ENCODE results near the gene PLEKHH3. TPM values are rescaled to one million over a fixed set of nuclear protein-coding genes. Genes with fewer than 3 reads are reported as not detected.
"Not testable (repeated sequence)": the region's sequence is repeated elsewhere in the genome, so short reads cannot be mapped to it uniquely, and the experiment has no call there.

PLEKHH3 gene
- total RNA-seq, 1 experiment from 2014 or later: 21.4 TPM

DNA sequence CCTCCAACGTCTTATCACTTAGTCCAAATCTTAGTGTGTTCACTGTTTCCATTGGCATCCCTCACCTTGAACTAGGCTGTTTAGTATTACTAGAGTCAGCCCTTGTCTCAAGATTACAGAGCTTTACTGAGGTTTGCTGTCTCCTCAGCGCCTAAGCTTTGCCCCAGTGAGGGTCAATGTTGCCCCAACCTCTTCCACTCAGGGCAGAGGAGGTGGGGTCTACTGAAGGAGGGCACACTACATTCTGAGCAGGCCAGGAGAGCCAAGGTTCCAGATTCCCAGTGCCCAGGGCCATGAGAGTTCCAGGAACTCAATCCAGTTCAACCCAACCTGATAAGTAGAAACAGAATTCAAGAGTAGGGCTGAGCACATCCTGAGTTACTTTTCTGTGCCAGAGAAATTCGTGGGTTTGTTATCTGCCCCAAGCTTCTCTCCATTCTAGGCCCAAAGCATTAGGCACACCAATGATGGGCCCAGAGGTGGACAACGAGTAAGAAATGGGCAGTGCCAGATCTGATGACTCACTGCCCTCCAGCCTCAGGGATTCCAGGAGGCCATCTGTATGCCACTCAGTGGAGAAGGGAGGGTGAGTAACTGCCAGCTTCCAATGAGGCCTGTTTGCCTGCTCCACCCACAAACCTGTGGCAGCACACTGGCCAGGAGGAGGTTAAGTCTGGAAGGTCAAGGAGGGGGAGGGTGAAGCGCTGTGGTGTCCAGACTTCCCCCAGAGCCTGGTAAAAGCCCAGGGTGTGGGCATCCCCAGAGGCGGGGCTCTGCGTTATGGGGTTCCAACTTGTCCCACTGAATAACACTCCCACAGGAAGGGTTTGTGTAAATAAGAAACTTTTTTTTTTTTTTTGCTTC lies 9.5 kb downstream of the PLEKHH3 start:
- no peak overlapping the region for H2AFZ ChIP-seq (ENCODE audit: low read length)
- no peaks in the 10 kb centered on the region for H3K27me3 Mint-ChIP-seq (ENCODE audit: low read depth)
- no peak overlapping the region for H2BK20ac ChIP-seq (ENCODE audit: low read depth, low read length, poor library complexity, severe bottlenecking)
- H2BK12ac ChIP-seq (ENCODE audit: insufficient read length, low read depth, low read length): no peak overlapping the region
- peak overlapping the region in 2 of 3 experiments; percentile 51 to 67; a peak in 1 of 7 replicates for H3K27ac Mint-ChIP-seq
- H3K27ac ChIP-seq (ENCODE audit: insufficient read length, low read depth, low read length): no peak overlapping the region
- WGBS (ENCODE audit: extremely low coverage, insufficient read length, low lambda C conversion rate): no CpG with 5 or more reads among the region's 7 CpGs
- H4K5ac ChIP-seq (ENCODE audit: insufficient read length, low read depth, low read length): no peak overlapping the region
- no peaks in the 10 kb centered on the region for H4K20me1 ChIP-seq (ENCODE audit: control insufficient read depth, insufficient read depth, insufficient read length)
- no peak overlapping the region for H3K4me2 ChIP-seq (ENCODE audit: insufficient read depth, insufficient read length, low read length)
- H3K4me3 Mint-ChIP-seq: no peak overlapping the region
- peak; percentile 58 for DNase-seq
- no peak overlapping the region for H4K91ac ChIP-seq (ENCODE audit: insufficient read length, low read depth, low read length)
- H3K18ac ChIP-seq (ENCODE audit: insufficient read length, low read depth, low read length): no peak overlapping the region
- H3T11ph ChIP-seq (ENCODE audit: low read length): no peak overlapping the region
- H3K27me3 ChIP-seq (ENCODE audit: insufficient read depth, low read length): no peaks in the 10 kb centered on the region
- no peak overlapping the region for H3K4ac ChIP-seq (ENCODE audit: low read depth, low read length)
- H3K36me3 Mint-ChIP-seq (ENCODE audit: insufficient read depth in 1 of 3, low read depth in 3 of 3): peaks cover 25 to 71% (median 55%) of the 10 kb centered on the region in 3 experiments
- no peak overlapping the region for H3K23ac ChIP-seq (ENCODE audit: insufficient read length, low read depth, low read length)
- no peak overlapping the region for H4K8ac ChIP-seq (replicated peaks; ENCODE audit: insufficient read length, low read depth, low read length)
- H3K79me1 ChIP-seq (ENCODE audit: insufficient read depth, low read depth, low read length, poor library complexity, severe bottlenecking): no peaks in the 10 kb centered on the region
- peaks cover 2% of the 10 kb centered on the region; the same call in 1 of the 2 replicates for H3K4me1 ChIP-seq (ENCODE audit: insufficient read depth, low read length)
- H3K56ac ChIP-seq (ENCODE audit: insufficient read length, low read depth, low read length): no peak overlapping the region
- H3K9me3 ChIP-seq (ENCODE audit: control insufficient read depth, low read depth, low read length): no peaks in the 10 kb centered on the region
- H3K9ac ChIP-seq (ENCODE audit: extremely low read depth, insufficient read length, low read length): no peak overlapping the region
- peaks cover 21 to 33% of the 10 kb centered on the region in 2 experiments for H3K4me1 Mint-ChIP-seq
- no peak overlapping the region for H2BK15ac ChIP-seq (ENCODE audit: low read depth, low read length)
- H3K9me3 Mint-ChIP-seq: no peaks in the 10 kb centered on the region
- H3K79me2 ChIP-seq (ENCODE audit: insufficient read depth, low read length): no peaks in the 10 kb centered on the region
- no peak overlapping the region for H2BK120ac ChIP-seq (ENCODE audit: low read depth, low read length, poor library complexity, severe bottlenecking)
- H2BK5ac ChIP-seq (ENCODE audit: insufficient read length, low read length): no peak overlapping the region
- TF ChIP-seq, protein P1, sequence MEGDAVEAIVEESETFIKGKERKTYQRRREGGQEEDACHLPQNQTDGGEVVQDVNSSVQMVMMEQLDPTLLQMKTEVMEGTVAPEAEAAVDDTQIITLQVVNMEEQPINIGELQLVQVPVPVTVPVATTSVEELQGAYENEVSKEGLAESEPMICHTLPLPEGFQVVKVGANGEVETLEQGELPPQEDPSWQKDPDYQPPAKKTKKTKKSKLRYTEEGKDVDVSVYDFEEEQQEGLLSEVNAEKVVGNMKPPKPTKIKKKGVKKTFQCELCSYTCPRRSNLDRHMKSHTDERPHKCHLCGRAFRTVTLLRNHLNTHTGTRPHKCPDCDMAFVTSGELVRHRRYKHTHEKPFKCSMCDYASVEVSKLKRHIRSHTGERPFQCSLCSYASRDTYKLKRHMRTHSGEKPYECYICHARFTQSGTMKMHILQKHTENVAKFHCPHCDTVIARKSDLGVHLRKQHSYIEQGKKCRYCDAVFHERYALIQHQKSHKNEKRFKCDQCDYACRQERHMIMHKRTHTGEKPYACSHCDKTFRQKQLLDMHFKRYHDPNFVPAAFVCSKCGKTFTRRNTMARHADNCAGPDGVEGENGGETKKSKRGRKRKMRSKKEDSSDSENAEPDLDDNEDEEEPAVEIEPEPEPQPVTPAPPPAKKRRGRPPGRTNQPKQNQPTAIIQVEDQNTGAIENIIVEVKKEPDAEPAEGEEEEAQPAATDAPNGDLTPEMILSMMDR (conservative IDR thresholded peaks at IDR 0.05): no peak
- peaks cover 9% of the 10 kb centered on the region for H3K23me2 ChIP-seq (ENCODE audit: insufficient read length, low read depth, low read length, poor library complexity, severe bottlenecking)
- no peak overlapping the region for H2AK5ac ChIP-seq (ENCODE audit: insufficient read length, low read length)
- no peak overlapping the region for H3K14ac ChIP-seq (ENCODE audit: insufficient read depth, low read length)

DNA sequence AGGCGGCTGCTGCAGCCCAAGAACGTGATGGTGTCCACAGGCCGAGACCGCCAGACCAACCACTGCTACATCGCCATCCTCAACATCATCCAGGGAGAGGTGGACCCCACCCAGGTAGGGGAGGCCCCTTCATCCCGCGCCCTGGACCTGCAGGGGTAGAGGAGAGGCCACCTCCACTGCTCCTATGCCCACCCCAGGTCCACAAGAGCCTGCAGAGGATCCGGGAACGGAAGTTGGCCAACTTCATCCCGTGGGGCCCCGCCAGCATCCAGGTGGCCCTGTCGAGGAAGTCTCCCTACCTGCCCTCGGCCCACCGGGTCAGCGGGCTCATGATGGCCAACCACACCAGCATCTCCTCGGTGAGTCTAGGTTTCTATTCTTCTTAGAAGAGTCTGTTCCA lies 10.7 kb downstream of the PLEKHH3 start:
- not testable (repeated sequence) for H3K4me1 ChIP-seq (ENCODE audit: insufficient read depth, low read length); H2BK120ac ChIP-seq (ENCODE audit: low read depth, low read length, poor library complexity, severe bottlenecking); H3K18ac ChIP-seq (ENCODE audit: insufficient read length, low read depth, low read length); H2AFZ ChIP-seq (ENCODE audit: low read length); H3K4ac ChIP-seq (ENCODE audit: low read depth, low read length); H4K5ac ChIP-seq (ENCODE audit: insufficient read length, low read depth, low read length); H2BK5ac ChIP-seq (ENCODE audit: insufficient read length, low read length); H3K4me2 ChIP-seq (ENCODE audit: insufficient read depth, insufficient read length, low read length); H3K9me3 ChIP-seq (ENCODE audit: control insufficient read depth, low read depth, low read length); H3K56ac ChIP-seq (ENCODE audit: insufficient read length, low read depth, low read length); H3K9me3 Mint-ChIP-seq; H2BK20ac ChIP-seq (ENCODE audit: low read depth, low read length, poor library complexity, severe bottlenecking); H4K91ac ChIP-seq (ENCODE audit: insufficient read length, low read depth, low read length); H2BK12ac ChIP-seq (ENCODE audit: insufficient read length, low read depth, low read length); H3T11ph ChIP-seq (ENCODE audit: low read length); H3K4me3 Mint-ChIP-seq; H3K23me2 ChIP-seq (ENCODE audit: insufficient read length, low read depth, low read length, poor library complexity, severe bottlenecking); DNase-seq; H4K8ac ChIP-seq (replicated peaks; ENCODE audit: insufficient read length, low read depth, low read length); H4K20me1 ChIP-seq (ENCODE audit: control insufficient read depth, insufficient read depth, insufficient read length); H3K27me3 Mint-ChIP-seq (ENCODE audit: low read depth); H3K23ac ChIP-seq (ENCODE audit: insufficient read length, low read depth, low read length); H2BK15ac ChIP-seq (ENCODE audit: low read depth, low read length); H3K79me2 ChIP-seq (ENCODE audit: insufficient read depth, low read length); H3K27ac Mint-ChIP-seq; H3K9ac ChIP-seq (ENCODE audit: extremely low read depth, insufficient read length, low read length); H3K27me3 ChIP-seq (ENCODE audit: insufficient read depth, low read length); H2AK5ac ChIP-seq (ENCODE audit: insufficient read length, low read length); H3K27ac ChIP-seq (ENCODE audit: insufficient read length, low read depth, low read length); H3K79me1 ChIP-seq (ENCODE audit: insufficient read depth, low read depth, low read length, poor library complexity, severe bottlenecking); H3K14ac ChIP-seq (ENCODE audit: insufficient read depth, low read length)
- Mint-ChIP-seq H3K36me3 (ENCODE audit: insufficient read depth in 1 of 3, low read depth in 3 of 3) (peaks cover 21 to 73% (median 56%) of the 10 kb centered on the region in 3 experiments), H3K4me1 (peaks cover 16 to 26% of the 10 kb centered on the region in 2 experiments)
- WGBS (ENCODE audit: extremely low coverage, insufficient read length, low lambda C conversion rate): no CpG with 5 or more reads among the region's 16 CpGs
